ENCODE data around the gene RPRD1B.
A peak's percentile ranks its signal among the peaks of the same experiment; 100 is the strongest.

The RPRD1B gene

GRCh38 chr20:38115205-38115604 is 81.7 kb downstream of the RPRD1B start:
- intact Hi-C loops (cut with DNase I): no loop called here

DNA sequence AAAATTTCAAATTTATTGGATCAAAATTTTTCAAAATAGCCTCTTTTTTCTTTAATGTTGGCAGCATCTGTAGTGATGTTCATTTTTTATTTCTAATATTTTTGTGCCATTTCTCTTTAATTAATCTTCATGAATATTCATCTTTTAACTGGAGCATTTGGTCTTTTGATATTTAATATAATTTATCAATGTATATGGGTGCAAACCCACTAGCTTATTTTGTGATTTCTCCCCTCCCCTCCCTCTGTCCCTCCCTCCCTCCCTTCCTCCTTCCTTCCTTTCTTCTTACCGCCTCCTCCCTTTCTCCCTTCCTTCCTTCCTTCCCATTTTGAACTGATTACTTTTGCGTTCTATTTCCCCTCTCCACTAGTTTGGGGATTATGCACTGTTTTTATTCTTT is 82.3 kb downstream of the RPRD1B start:
- intact Hi-C loops (cut with DNase I): no loop called here
- DNase-seq: no peak

More at GRCh38 chr20:38115205-38115604, 81.7 kb downstream of the RPRD1B start:
- DNase-seq: no peak

GRCh38 chr20:38116409-38117165 is 83.0 kb downstream of the RPRD1B start:
- no peak for DNase-seq
- intact Hi-C loops (cut with DNase I): no loop called here

DNA sequence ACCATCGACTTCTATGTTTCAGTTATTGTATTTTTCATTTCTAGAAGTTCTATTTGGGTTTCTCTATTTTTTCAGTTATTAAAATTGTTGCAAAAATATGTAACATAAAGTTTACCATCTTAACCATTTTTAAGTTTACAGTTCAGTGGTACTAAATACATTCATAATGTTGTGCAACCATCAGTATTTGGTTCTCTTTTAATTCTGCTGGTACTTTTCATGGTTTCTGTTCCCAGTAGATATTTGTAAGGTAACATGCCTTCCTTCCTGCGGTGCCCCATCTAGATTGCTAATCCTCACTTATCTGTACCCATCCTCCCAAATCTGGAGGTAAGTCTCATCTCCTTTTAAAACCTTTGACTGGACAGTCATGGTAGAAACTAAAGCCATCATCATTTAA is 83.7 kb downstream of the RPRD1B start:
- DNase-seq: no peak
- intact Hi-C loops (cut with DNase I): no loop called here

GRCh38 chr20:38117635-38118034 is 84.1 kb downstream of the RPRD1B start:
- intact Hi-C loops (cut with DNase I): no loop called here
- no peak for DNase-seq

- intact Hi-C loops (cut with DNase I): no loop called here
- DNase-seq: no peak
These were observed 85.9 kb downstream of the RPRD1B start for GRCh38 chr20:38119446-38119845.

DNA sequence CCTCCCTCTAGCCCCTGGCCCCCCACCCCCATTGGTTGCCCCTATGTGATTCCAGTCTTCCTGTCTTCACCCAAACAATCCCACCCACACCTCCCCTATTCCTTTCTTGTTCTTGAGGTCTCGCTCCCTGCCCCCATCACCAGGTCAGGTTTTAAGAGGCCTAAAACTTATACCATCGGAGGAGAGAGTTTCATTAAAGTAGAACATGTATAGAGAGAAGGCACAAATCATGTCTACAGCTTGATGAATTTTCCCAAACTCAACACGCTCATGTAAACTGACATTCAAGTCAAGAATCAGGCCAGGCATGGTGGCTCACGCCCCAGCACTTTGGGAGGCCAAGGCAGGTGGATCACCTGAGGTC is 87.1 kb downstream of the RPRD1B start:
- intact Hi-C loops (cut with DNase I): no loop called here
- DNase-seq: no peak

GRCh38 chr20:38121741-38122140 is 88.2 kb downstream of the RPRD1B start:
- no peak for DNase-seq
- intact Hi-C loops (cut with DNase I): no loop called here

DNA sequence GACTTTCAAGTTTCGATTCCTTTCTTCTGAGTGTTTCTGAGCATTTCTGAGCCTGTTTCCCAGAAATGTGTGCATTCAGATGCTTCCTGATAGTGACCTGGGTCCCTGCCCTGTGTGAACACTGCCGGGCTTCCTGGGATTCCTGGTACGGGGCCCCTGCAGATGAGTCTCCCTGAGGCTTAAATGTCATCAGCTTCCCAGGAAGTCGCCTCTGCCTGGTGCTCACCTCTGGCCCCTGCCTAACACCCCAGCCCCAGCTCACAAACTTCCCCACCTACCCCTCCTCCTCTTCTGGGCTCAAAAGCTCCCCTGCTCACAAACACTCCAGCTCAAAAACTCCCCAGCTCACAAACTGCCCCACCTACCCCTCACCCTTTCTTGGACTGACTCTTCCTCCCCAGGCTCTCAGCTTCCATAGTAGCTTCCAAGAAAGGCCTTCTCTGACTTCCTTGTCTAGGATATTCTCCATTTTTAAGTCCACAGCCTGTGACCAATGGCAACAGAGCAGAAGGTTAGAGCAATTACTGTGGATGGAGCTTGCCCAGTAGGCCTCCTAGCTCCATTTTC is 89.6 kb downstream of the RPRD1B start:
- peak in 1 of 10 donors; percentile 31 for DNase-seq
- intact Hi-C loops (cut with DNase I): no loop called here

DNA sequence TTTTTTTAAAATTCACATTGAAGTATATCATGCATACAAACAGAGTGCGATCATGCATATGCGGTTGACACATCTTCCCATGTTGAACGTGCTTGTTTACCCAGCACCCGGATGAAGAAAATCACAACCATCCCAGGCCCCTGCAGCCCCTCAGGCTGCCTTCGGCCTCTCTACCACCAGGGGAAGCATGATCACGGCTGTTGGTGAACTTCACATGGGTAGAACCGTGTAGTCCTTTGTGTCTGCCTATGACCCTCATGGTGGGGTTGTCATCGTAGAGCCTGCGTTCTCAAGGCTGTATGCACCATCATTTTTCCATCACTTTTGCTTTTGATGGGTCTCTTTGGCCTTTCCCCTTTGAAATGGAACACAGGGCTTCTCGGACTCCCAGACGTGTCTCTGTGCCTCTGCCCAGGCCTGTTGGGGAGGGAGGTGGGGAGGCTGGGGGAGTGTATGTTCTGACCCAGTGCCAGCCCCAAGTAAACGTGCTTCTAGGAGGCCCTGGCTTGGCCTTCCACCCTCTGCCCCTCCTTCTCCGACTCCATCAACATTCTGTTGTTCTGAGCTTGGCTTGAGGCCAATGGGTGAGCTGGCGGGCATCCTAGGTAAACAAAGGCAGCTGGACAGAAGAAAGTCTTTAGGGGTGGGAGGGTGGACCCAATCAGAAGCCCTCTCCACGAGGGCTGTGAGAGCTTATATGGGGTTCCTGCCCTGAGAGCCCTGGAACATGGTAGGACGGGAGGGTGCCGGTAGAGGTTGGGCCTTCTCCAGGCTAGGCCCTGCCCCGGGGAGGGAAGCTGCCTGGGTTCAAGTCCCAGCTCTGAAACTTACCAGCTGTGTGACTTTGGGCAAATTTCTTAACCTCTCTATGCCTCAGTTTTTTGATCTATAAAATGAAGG is 91.9 kb downstream of the RPRD1B start:
- intact Hi-C loops (cut with DNase I): no loop called here
- DNase-seq: peak in 2 of 10 donors; percentile 27 to 67

GRCh38 chr20:38126146-38126921 is 92.8 kb downstream of the RPRD1B start:
- intact Hi-C loops (cut with DNase I): no loop called here
- DNase-seq: peak in 1 of 10 donors; percentile 45

DNA sequence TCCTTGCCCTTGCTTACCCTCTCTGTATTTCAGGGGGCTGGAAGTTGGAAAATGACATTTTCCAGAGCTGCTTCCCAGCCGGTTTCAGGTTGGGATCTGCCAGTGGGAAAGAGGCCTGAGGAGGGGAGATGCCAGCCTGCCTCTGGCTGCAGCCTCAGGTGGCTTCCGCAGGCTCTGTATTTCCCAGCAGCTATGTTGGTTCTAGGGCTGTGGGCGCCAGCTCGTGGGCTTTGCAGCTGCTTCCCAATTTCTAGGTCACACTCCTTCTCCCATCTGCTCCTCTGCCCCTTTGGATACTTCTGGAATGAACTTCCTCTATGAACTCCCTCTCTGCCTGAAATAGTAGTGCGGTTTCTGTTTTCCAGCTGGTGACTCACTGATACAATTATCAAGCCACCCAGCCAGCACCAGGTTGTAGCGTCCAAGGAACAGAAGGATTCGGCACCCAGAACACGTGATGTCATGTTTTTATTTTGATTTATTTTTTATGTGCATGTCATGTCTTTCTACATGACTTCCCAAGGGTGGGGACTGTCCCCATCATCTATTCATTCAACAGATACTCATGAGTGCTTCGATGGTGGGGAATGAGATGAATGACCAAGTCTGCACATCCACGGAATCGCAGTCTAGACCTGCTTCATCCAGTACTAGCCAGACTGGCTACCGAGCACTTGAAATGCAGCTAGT is 93.5 kb downstream of the RPRD1B start:
- intact Hi-C loops (cut with DNase I): no loop called here
- peak in 3 of 10 donors; percentile 7 to 73 (median 20) for DNase-seq

- intact Hi-C loops (cut with DNase I): no loop called here
- peak in 1 of 10 donors; percentile 55 for DNase-seq
These were observed 94.5 kb downstream of the RPRD1B start for GRCh38 chr20:38127920-38128528.

DNA sequence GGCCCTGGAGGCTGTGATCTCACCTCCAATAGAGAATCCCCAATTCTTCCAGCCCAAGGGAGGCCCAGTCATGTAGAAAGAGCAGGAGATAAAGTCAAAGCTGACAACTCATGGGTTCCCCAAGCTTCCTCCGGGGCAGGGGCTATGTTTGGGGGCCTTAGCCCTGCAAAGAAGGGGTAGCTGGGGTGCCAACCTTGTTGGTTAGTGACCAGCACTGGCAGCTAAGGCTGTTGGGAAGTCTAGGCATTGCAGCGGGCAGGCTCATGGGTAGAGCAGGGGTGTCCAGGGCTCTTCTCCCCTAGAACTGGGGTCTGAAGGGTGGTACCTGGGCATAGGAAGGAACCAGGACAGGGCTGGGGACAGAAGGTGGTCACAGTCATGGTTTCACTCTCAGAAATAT is 95.1 kb downstream of the RPRD1B start:
- intact Hi-C loops (cut with DNase I): no loop called here
- DNase-seq: peak in 1 of 10 donors; percentile 12

- intact Hi-C loops (cut with DNase I): no loop called here
- DNase-seq: peak in 1 of 10 donors; percentile 53
These were observed 95.8 kb downstream of the RPRD1B start for GRCh38 chr20:38129248-38129865.

- intact Hi-C loops (cut with DNase I): no loop called here
- DNase-seq: peak in 1 of 10 donors; percentile 74
These were observed 96.5 kb downstream of the RPRD1B start for GRCh38 chr20:38129893-38130609.

- intact Hi-C loops (cut with DNase I): no loop called here
These were observed 97.4 kb downstream of the RPRD1B start for GRCh38 chr20:38130687-38131587.

More at GRCh38 chr20:38130687-38131587, 97.4 kb downstream of the RPRD1B start:
- DNase-seq: peak in 1 of 10 donors; percentile 56
